Transverse colon (tissue), 4 donors: ENCODE measurements around the gene GPR32. TPM values are rescaled to one million over a fixed set of nuclear protein-coding genes. Genes with fewer than 3 reads are reported as not detected.
A peak's percentile ranks its signal among the peaks of the same experiment; 100 is the strongest.

ENCODE experiments used
- DNase-seq: peaks from one replicate; pipeline ENCODE4 v3.0.0-alpha.2; 2019
- H3K27ac ChIP-seq, 4 donors: fragments of 200-600 bp; sonication (generic); 2 replicates each; pipeline ENCODE4 v1.5.1; 2016 to 2018; ENCODE audit warnings: inconsistent platforms in 4 of 4
- H3K27me3 ChIP-seq: fragments of 200-600 bp; sonication (generic); 2 replicates; pipeline ENCODE4 v1.5.1; 2017; ENCODE audit warnings: inconsistent platforms
- H3K36me3 ChIP-seq, 4 donors: fragments of 200-600 bp; sonication (generic); 2 replicates each; pipeline ENCODE4 v1.5.1; 2017 to 2019; ENCODE audit warnings: inconsistent platforms in 4 of 4
- H3K4me1 ChIP-seq, 4 donors: fragments of 200-600 bp; sonication (generic); 2 replicates each; pipeline ENCODE4 v1.5.1; 2017 to 2020; ENCODE audit warnings: inconsistent platforms in 4 of 4
- H3K4me3 ChIP-seq, 4 donors: fragments of 200-600 bp; sonication (generic); 1 replicate in 1 of 4; 2 replicates in 3 of 4; pipeline versions ENCODE4 v1.5.1 to v1.6.1; 2017 to 2019; ENCODE audit warnings: inconsistent platforms in 4 of 4
- H3K9me3 ChIP-seq, 2 donors: fragments of 200-600 bp; sonication (generic); 2 replicates each; pipeline ENCODE4 v1.5.1; 2017 to 2019; ENCODE audit warnings: inconsistent platforms in 2 of 2
- EP300 ChIP-seq: sonication (generic); formaldehyde crosslinking; IDR thresholded peaks from one replicate; pipeline ENCODE4 v1.6.1; 2017; ENCODE audit warnings: antibody characterized with exemption, low read depth
- POLR2A ChIP-seq: fragments of 450-650 bp; IDR thresholded peaks from one replicate; pipeline ENCODE4 v1.6.1; 2016; ENCODE audit warnings: antibody characterized with exemption, mild to moderate bottlenecking, moderate library complexity
- POLR2AphosphoS5 ChIP-seq, 3 donors: sonication (generic); formaldehyde crosslinking; IDR thresholded peaks; one replicate each; pipeline ENCODE4 v1.6.1; 2016; ENCODE audit warnings: antibody characterized with exemption in 3 of 3
- WGBS, 2 donors: methylation state at CpG; one replicate each; pipeline ENCODE4 v1.1.5; 2018; ENCODE audit warnings: low coverage in 1 of 2; 5-methylcytosine and 5-hydroxymethylcytosine counted together
- in situ Hi-C, 4 donors: fragments of 200-750 bp; cut with MboI; loops; one replicate each; pipeline versions ENCODE4 v1.15.0 to v1.15.1; 2017; ENCODE audit warnings: low sequenced_read_pairs in 3 of 4, low pct_ligation_motif_present in 1 of 4, low pct_unique_long_range_greater_than_20kb in 1 of 4
- intact Hi-C: fragments of 100-400 bp; cut with DNase I; formaldehyde crosslinking; loops from one replicate; pipeline ENCODE4 v1.15.1; 2023; ENCODE audit warnings: low total_unique reads
- total RNA-seq, 4 donors: library from RNA; depleted of rRNA; stranded (reverse); fragments of >200 nt; gene quantifications; one replicate each; pipeline ENCODE4 v1.1.0, GENCODE V29; 2016
- TF ChIP-seq, protein P1 (sequence below), 5 experiments: fragments of 200-600 bp in 3 of 5; fragments of 450-650 bp in 2 of 5; sonication (generic) in 3 of 5; IDR thresholded peaks; 1 replicate in 2 of 5; 2 replicates in 3 of 5; pipeline ENCODE4 v1.5.1; 2016 to 2017; ENCODE audit warnings: antibody characterized with exemption in 5 of 5, inconsistent platforms in 3 of 5, mild to moderate bottlenecking in 2 of 5, moderate library complexity in 1 of 5

GPR32 gene
- total RNA-seq, 4 donors from 2014 or later, result not detected

DNA sequence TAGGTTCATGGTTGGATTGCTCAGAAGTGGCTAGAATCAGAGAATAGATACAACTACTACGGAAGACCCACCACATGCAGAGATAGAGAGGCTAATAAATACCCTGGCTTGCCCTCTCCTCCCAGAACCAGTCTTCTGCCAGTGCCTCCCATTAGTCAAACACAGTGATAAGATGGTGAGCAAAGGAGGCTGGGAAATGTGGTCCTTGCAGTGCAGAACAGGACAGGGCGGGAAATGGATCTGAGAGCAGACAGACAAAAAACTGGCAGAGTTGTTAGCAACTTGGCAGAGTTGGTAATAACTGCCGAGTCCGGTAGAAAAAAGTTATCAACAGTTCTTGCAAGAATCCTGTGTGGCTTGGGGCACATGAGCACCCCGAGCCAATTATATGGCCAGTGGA, 44.6 kb downstream of the GPR32 start:
- DNase-seq, result no peak
- Histone ChIP-seq H3K4me1 (peaks cover 0 to 18% (median 14%) of the 10 kb centered on the region in 4 donors), H3K9me3 (no peaks in the 10 kb centered on the region), H3K36me3 (no peaks in the 10 kb centered on the region), H3K4me3 (no peak overlapping the region), H3K27me3 (peaks cover 37% of the 10 kb centered on the region), H3K27ac (no peak overlapping the region)
- 81 to 90% methylated on average over 3 to 5 of the region's 5 CpGs for WGBS, 2 donors
- TF ChIP-seq, protein P1, sequence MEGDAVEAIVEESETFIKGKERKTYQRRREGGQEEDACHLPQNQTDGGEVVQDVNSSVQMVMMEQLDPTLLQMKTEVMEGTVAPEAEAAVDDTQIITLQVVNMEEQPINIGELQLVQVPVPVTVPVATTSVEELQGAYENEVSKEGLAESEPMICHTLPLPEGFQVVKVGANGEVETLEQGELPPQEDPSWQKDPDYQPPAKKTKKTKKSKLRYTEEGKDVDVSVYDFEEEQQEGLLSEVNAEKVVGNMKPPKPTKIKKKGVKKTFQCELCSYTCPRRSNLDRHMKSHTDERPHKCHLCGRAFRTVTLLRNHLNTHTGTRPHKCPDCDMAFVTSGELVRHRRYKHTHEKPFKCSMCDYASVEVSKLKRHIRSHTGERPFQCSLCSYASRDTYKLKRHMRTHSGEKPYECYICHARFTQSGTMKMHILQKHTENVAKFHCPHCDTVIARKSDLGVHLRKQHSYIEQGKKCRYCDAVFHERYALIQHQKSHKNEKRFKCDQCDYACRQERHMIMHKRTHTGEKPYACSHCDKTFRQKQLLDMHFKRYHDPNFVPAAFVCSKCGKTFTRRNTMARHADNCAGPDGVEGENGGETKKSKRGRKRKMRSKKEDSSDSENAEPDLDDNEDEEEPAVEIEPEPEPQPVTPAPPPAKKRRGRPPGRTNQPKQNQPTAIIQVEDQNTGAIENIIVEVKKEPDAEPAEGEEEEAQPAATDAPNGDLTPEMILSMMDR (IDR thresholded peaks at IDR 0.05), result no peak
- TF ChIP-seq POLR2A (no peak), EP300 (no peak), POLR2AphosphoS5 (IDR thresholded peaks at IDR 0.05) (no peak)
- in situ Hi-C loops (no loop called here), intact Hi-C loops (no loop called here)

DNA sequence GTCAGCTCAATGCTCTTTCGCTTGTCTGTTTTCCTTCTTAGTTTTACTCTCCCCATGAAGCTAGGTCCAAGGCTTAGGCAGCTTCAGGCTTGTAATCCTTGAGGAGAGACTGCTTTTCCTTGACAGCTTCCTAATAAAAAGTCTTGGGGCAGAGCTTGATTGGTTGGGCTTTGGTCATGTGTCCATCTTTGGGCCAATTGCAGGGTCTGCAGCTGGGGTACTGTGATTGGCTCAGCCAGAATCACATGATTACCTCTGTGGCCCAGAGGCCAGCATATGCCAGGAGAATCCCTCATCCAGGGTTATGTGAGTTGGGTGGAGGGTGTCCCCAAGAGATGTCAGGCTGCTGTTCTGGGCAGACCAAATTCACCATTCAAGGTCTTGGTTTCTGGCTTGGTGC, 45.2 kb downstream of the GPR32 start:
- H3K4me3 ChIP-seq, result no peak overlapping the region
- peaks cover 0 to 24% (median 18%) of the 10 kb centered on the region in 4 donors for H3K4me1 ChIP-seq
- in situ Hi-C loops, result no loop called here
- intact Hi-C loops, result no loop called here
- no peak for TF ChIP-seq POLR2AphosphoS5 (IDR thresholded peaks at IDR 0.05)
- TF ChIP-seq POLR2A, result no peak
- TF ChIP-seq, protein P1 (IDR thresholded peaks at IDR 0.05), result no peak
- TF ChIP-seq EP300, result no peak
- DNase-seq, result no peak
- H3K36me3 ChIP-seq, result no peaks in the 10 kb centered on the region
- peaks cover 43% of the 10 kb centered on the region for H3K27me3 ChIP-seq
- no peaks in the 10 kb centered on the region for H3K9me3 ChIP-seq
- H3K27ac ChIP-seq, result no peak overlapping the region
- WGBS, 2 donors, result 83 to 100% methylated on average over 1 of the region's 1 CpG

DNA sequence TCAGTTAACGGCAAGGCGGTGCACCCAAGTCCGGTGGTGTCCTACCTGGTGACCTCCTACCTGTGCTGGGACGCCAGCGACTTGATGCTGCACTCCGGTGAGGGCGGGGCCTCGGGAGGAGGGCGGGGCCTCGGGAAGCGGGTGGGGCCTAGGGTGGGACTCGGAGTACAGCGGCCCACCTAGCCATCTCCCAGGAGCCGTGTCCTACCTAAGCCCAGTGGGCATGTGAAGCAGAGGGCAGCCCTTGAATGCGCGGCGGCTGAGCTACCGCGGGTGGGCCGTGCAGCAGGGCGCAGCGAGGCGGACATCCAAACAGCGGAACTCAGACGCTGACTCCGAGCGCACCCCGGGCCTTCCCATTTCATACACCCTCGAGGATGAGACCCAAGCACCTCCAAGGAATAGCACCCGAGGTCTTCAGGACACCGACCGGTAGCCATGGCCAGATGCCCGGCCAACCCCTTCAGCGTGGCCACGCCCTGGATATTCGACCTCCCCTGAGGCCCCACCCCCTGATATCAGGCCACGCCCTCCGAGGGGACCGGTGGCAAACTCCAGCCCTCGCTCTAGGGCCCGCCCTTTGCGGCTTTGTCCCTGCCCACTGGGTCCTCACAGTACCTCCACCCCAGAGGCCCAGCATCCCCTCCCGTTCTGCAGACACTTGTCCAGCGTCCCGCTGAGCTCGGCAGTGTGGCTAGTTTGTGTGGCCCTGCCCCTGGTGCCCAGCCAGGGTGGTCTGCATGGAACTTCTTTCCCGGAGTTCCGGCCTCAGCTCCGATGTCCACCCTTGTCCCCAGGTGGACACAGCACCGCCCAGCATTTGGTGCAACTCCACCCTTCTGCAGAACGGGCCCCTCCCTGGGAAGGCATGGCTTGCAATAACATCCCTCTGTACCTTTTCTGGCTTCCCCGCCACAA, 47.9 kb downstream of the GPR32 start:
- Histone ChIP-seq H3K36me3 (no peaks in the 10 kb centered on the region), H3K4me3 (peak overlapping the region; percentile 14 to 41 (median 27)), H3K4me1 (peaks cover 3 to 51% (median 34%) of the 10 kb centered on the region in 4 donors), H3K27ac (peak overlapping the region; percentile 62 to 82 (median 79)), H3K27me3 (peaks cover 69% of the 10 kb centered on the region), H3K9me3 (no peaks in the 10 kb centered on the region)
- in situ Hi-C loops, result no loop called here
- intact Hi-C loops, result no loop called here
- DNase-seq, result peak; percentile 90
- TF ChIP-seq POLR2AphosphoS5 (IDR thresholded peaks at IDR 0.05) (peak in 2 of 3 donors; percentile 19 to 30), POLR2A (peak; percentile 44)
- TF ChIP-seq, protein P1 (IDR thresholded peaks at IDR 0.05), result no peak
- 0 to 7% methylated on average over 4 to 41 of the region's 52 CpGs for WGBS, 2 donors

DNA sequence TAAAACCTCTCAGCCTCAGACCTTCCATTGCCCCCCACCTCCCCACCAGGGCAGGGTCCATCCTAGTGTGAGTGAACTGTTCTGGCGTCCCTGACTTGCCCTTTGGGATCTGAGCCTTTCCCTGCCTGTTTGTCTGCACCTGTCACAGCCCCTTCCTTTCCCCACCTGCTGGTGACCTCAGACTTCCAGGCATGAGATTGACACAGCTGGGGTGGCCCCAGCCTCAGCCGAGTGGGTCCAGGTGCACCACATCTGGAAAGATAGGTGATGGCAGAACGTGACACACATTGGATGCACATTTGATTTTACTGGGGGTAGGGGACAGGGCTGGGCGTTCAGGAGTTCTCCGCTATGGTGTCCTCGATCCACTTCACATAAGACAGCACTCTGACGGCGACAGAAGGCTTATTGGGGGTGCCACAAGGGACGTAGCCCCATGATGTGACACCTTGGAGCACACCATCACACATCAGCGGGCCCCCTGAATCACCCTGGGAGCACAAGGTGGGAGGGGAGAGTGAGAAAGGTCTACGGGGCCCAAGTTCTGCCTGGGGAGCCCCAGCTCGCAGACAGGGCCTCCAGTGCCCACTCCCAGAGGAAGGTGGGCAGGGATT, 48.7 kb downstream of the GPR32 start:
- no peak for DNase-seq
- peak overlapping the region in 2 of 4 donors; percentile 34 to 41 for H3K4me3 ChIP-seq
- H3K4me1 ChIP-seq, result peaks cover 3 to 57% (median 39%) of the 10 kb centered on the region in 4 donors
- TF ChIP-seq, protein P1 (IDR thresholded peaks at IDR 0.05), result no peak
- TF ChIP-seq POLR2AphosphoS5 (IDR thresholded peaks at IDR 0.05) (no peak), POLR2A (no peak), EP300 (no peak)
- 52% methylated on average over 12 of the region's 12 CpGs; no CpG with 5 or more reads in 1 of the 2 donors for WGBS, 2 donors
- peak overlapping the region; percentile 62 to 82 (median 79) for H3K27ac ChIP-seq
- peaks cover 69% of the 10 kb centered on the region for H3K27me3 ChIP-seq
- H3K36me3 ChIP-seq, result no peaks in the 10 kb centered on the region
- H3K9me3 ChIP-seq, result no peaks in the 10 kb centered on the region
- intact Hi-C loops (no loop called here), in situ Hi-C loops (no loop called here)
